ENCODE data around the gene GJB3. TPM values are rescaled to one million over a fixed set of nuclear protein-coding genes. Genes with fewer than 3 reads are reported as not detected.

Gene GJB3
- total and polyA plus RNA-seq, 8 donors = 0.09 to 0.72 (median 0.15) TPM; not detected in 1

DNA sequence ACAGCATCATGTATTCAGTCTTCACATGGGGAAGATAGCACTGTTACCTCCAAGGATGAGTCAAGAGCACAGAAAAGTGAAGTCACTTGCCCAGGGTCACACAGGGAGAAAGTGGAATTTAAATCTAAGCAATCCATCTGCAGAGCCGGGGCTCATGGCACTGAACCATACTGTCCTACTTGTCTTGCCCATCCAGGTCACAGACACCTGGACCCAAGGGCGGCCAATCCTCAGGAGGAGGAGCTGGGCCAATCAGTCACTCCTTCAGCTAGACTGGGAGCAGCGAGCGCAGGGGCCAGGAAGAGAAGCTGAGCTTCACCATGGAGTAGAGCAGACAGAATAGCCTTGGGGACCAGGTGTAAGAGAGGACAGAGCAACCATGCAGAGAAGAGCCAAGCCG lies 35.3 kb upstream of the GJB3 start:
- WGBS, 2 donors = 61 to 76% methylated on average over 5 of the region's 5 CpGs
- Histone ChIP-seq H3K27ac (no peak overlapping the region), H3K36me3 (no peaks in the 10 kb centered on the region), H3K27me3 (no peaks in the 10 kb centered on the region), H3K4me1 (no peaks in the 10 kb centered on the region), H3K9me3 (no peaks in the 10 kb centered on the region), H3K4me3 (no peak overlapping the region)
- FAIRE-seq (no peak), DNase-seq (no peak), ATAC-seq (no peak)
- TF ChIP-seq, protein P1, sequence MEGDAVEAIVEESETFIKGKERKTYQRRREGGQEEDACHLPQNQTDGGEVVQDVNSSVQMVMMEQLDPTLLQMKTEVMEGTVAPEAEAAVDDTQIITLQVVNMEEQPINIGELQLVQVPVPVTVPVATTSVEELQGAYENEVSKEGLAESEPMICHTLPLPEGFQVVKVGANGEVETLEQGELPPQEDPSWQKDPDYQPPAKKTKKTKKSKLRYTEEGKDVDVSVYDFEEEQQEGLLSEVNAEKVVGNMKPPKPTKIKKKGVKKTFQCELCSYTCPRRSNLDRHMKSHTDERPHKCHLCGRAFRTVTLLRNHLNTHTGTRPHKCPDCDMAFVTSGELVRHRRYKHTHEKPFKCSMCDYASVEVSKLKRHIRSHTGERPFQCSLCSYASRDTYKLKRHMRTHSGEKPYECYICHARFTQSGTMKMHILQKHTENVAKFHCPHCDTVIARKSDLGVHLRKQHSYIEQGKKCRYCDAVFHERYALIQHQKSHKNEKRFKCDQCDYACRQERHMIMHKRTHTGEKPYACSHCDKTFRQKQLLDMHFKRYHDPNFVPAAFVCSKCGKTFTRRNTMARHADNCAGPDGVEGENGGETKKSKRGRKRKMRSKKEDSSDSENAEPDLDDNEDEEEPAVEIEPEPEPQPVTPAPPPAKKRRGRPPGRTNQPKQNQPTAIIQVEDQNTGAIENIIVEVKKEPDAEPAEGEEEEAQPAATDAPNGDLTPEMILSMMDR (IDR thresholded peaks at IDR 0.05) = no peak
- intact Hi-C loops (cut with DNase I) = loop anchor here in 1 of 3 donors (10.0 kb wide), 1 partner anchor 291 kb away; no protein-coding TSS in a partner anchor

DNA sequence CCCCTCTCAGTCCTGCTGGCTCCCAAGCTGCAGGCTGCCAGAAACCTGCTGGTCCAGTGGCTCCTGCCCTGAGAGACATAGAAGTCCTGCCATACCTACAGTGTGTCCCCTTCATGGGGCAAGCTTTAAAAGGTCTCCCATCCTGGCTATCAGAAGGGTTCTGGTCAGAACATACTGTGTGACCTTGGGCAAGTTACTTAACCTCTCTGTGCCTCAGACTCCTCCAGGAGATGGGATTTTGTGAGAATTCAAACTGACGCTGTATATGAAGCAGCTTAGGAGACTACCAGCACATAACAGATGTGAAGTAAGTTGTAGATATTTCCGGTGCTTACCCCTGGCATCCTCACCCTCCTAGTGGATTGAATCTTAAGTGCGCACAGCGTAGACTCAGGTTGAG lies 34.9 kb upstream of the GJB3 start:
- TF ChIP-seq, protein P1 (IDR thresholded peaks at IDR 0.05) = no peak
- Histone ChIP-seq H3K9me3 (no peaks in the 10 kb centered on the region), H3K36me3 (no peaks in the 10 kb centered on the region), H3K4me3 (no peak overlapping the region), H3K4me1 (no peaks in the 10 kb centered on the region), H3K27me3 (no peaks in the 10 kb centered on the region), H3K27ac (no peak overlapping the region)
- DNase-seq (no peak), FAIRE-seq (no peak), ATAC-seq (no peak)
- intact Hi-C loops (cut with DNase I) = loop anchor here in 1 of 3 donors (10.0 kb wide), 1 partner anchor 291 kb away; no protein-coding TSS in a partner anchor
- 82 to 96% methylated on average over 4 of the region's 4 CpGs for WGBS, 2 donors

DNA sequence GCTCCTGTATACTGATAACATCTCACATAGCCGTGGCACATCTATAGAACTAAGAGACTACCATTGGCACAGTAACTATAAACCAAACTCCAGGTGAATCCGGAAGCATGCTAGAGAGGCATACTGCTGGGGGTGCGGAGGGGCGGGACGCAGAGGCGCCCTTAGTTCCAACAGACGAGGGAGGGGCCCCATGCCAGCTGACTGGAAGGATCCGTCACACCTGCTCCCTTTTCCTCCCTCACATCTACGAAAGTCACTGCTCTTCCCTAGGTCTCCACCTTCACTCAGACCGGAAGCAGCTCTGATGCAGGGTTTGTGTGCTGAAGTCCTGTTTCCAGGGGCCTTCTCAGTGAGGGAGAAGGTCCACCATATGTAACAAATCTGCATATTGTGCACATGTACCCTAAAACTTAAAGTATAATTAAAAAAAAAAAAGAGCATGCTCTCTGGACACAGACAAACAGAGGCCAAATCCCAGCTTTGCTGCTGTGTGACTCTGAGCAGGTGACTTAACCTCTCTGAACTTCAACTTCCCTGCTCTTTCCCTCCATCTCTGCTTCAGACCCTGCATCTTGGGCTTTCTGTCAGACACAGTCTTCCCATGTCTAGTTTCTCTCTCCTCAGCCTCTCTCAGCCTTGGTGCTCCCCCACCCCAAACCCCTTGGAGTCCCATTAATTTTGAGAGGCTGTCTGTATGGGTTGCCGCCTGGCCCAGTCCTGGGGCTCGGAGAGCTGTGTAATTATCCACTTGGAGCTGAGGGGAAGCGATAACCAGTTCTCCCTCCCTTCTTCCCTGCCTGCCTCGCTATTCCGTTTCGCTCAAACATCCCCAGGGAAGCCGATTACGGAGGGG lies 34.0 kb upstream of the GJB3 start:
- Histone ChIP-seq H3K9me3 (no peaks in the 10 kb centered on the region), H3K4me3 (no peak overlapping the region), H3K4me1 (no peaks in the 10 kb centered on the region), H3K36me3 (no peaks in the 10 kb centered on the region), H3K27ac (no peak overlapping the region), H3K27me3 (no peaks in the 10 kb centered on the region)
- TF ChIP-seq, protein P1 (IDR thresholded peaks at IDR 0.05) = no peak
- 61 to 78% methylated on average over 18 of the region's 18 CpGs for WGBS, 2 donors
- no peak for FAIRE-seq
- DNase-seq = no peak
- no peak for ATAC-seq
- intact Hi-C loops (cut with DNase I) = loop anchor here in 1 of 3 donors (10.0 kb wide), 1 partner anchor 292 kb away; no protein-coding TSS in a partner anchor

DNA sequence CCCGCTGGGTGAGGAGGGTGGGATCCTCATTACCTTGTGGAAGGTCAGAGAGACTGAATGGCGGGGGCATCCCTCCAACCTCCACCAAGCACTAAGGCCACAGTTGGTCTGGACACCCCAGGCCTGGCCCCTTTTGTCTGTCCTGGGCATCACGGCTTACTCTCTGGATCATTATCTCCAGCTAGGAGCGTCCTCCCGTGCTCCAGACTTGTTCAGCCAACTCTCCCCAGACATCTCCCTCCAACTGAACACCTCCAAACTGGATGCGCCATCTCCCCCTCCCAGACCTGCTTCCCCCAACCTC lies 33.4 kb upstream of the GJB3 start:
- no peak overlapping the region for H3K4me3 ChIP-seq
- ATAC-seq (no peak), DNase-seq (no peak), FAIRE-seq (no peak)
- 62 to 71% methylated on average over 6 of the region's 6 CpGs for WGBS, 2 donors
- no peaks in the 10 kb centered on the region for H3K9me3 ChIP-seq
- H3K36me3 ChIP-seq = no peaks in the 10 kb centered on the region
- H3K4me1 ChIP-seq = no peaks in the 10 kb centered on the region
- intact Hi-C loops (cut with DNase I) = loop anchor here in 1 of 3 donors (10.0 kb wide), 1 partner anchor 293 kb away; no protein-coding TSS in a partner anchor
- no peaks in the 10 kb centered on the region for H3K27me3 ChIP-seq
- H3K27ac ChIP-seq = no peak overlapping the region
- TF ChIP-seq, protein P1 (IDR thresholded peaks at IDR 0.05) = no peak

DNA sequence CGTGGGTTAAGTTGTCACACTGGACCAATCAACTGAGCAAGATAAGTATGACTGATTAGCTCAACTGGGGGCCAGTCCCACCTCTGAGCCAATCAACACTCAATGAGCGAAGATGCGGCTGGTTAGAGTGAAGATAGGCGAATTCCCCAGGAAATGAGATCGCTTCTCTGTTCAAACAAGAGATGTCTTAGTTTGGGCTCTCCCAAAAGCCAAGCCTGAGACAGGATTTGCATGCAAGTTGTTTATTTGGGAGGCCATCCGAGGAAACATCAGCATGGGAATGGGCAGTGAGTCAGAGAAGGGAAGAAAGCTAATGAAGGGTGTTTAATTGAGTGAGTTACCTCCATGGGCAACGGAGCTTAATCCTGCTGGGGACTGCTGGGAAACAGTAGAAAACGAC lies 31.0 kb upstream of the GJB3 start:
- TF ChIP-seq, protein P1 (IDR thresholded peaks at IDR 0.05) = no peak
- Histone ChIP-seq H3K4me1 (no peaks in the 10 kb centered on the region), H3K36me3 (no peaks in the 10 kb centered on the region), H3K4me3 (no peak overlapping the region), H3K27ac (no peak overlapping the region), H3K27me3 (no peaks in the 10 kb centered on the region), H3K9me3 (no peaks in the 10 kb centered on the region)
- intact Hi-C loops (cut with DNase I) = loop anchor here in 1 of 3 donors (10.0 kb wide), 1 partner anchor 295 kb away; no protein-coding TSS in a partner anchor
- ATAC-seq = no peak
- DNase-seq = no peak
- 48 to 56% methylated on average over 8 of the region's 8 CpGs for WGBS, 2 donors
- FAIRE-seq = no peak
